Peyer's patch (tissue), 4 donors: Measurements from ENCODE around the gene IGF2R.

Experiments used
- CTCF ChIP-seq, 6 experiments: fragments of 450-650 bp in 4 of 6; fragments of 200-600 bp in 2 of 6; sonication (generic) in 1 of 6; IDR thresholded peaks; one replicate each; pipeline ENCODE4 v1.5.1; 2017 to 2019; ENCODE audit warnings: antibody characterized with exemption in 6 of 6, mild to moderate bottlenecking in 3 of 6, moderate library complexity in 1 of 6
- POLR2A ChIP-seq, 2 donors: fragments of 450-650 bp; IDR thresholded peaks; one replicate each; pipeline ENCODE4 v1.5.1; 2017; ENCODE audit warnings: antibody characterized with exemption in 2 of 2, mild to moderate bottlenecking in 2 of 2, moderate library complexity in 2 of 2

DNA sequence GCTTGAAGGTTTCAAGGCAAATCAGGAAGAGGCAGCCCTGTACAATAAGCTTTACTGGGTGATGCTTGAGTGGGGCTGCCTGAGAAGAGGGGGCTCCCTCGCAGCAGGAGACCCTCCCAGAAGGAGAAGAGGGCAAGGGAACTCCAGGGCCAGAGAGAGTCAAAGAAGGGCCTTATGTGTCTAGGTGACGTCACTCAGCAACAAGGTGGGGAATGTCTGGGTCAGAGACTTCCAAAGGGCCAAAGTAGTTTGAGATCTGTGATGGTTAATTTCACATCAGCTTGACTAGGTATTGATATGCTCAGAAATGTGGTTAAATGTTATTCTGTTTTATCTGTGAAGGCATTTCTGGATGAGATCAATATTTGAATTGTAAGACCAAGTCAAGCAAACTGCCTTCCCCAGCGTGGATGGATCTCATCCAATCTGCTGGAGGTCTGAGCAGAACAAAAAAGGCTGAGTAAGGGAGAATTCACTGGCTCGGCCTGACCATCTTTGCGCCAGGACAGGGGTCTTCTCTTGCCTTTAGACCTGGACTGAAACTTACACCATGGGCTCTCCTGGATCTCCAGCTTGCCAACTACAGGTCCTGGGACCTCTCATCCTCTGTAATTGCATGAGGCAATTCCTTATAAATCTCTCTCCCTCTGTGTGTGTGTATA, 42.2 kb upstream of the IGF2R start:
- TF ChIP-seq CTCF (IDR thresholded peaks at IDR 0.05) (no peak), POLR2A (IDR thresholded peaks at IDR 0.05) (no peak)
